GM19397 (cell line): ENCODE results near the gene AP3M1.
"Not testable (repeated sequence)": the region's sequence is repeated elsewhere in the genome, so short reads cannot be mapped to it uniquely, and the experiment has no call there.

ENCODE experiments used
- ATAC-seq: cut with Tn5 transposase; IDR thresholded peaks from one replicate; pipeline ENCODE4 v1.9.1; 2021; ENCODE audit warnings: mild to moderate bottlenecking, moderate library complexity; ENCODE audit not compliant: unreplicated experiment

AP3M1 gene

GRCh38 chr10:74163319-74164068, 12.9 kb upstream of the AP3M1 start:
- ATAC-seq = no peak

GRCh38 chr10:74160013-74160412, 9.4 kb upstream of the AP3M1 start:
- ATAC-seq = no peak

GRCh38 chr10:74156919-74157289, 6.3 kb upstream of the AP3M1 start:
- ATAC-seq = no peak

- no peak for ATAC-seq
These were observed 3.0 kb upstream of the AP3M1 start for GRCh38 chr10:74153676-74154075.

GRCh38 chr10:74153123-74153522, 2.5 kb upstream of the AP3M1 start:
- ATAC-seq = no peak

GRCh38 chr10:74151879-74152722, 1.5 kb upstream of the AP3M1 start:
- ATAC-seq = no peak

GRCh38 chr10:74150990-74151878, 606 bp upstream of the AP3M1 start, which contains the start of gene ADK:
Gene ADK (plus strand): TSS chr10:74151221. CDS start chr10:74151279, 58 bp downstream.
- ATAC-seq = peak; percentile 82

- ATAC-seq = not testable (repeated sequence)
These were observed 3.6 kb downstream of the AP3M1 start for GRCh38 chr10:74146980-74147379.

GRCh38 chr10:74145133-74145532, 5.5 kb downstream of the AP3M1 start:
- no peak for ATAC-seq

- no peak for ATAC-seq
These were observed 10.1 kb downstream of the AP3M1 start for GRCh38 chr10:74140553-74140952.

- no peak for ATAC-seq
These were observed 10.6 kb downstream of the AP3M1 start for GRCh38 chr10:74139981-74140380.

- not testable (repeated sequence) for ATAC-seq
These were observed 12.0 kb downstream of the AP3M1 start for GRCh38 chr10:74138596-74138995.

GRCh38 chr10:74137992-74138391, 12.6 kb downstream of the AP3M1 start:
- no peak for ATAC-seq

GRCh38 chr10:74135452-74135851, 15.2 kb downstream of the AP3M1 start:
- no peak for ATAC-seq

GRCh38 chr10:74133923-74134820, 16.5 kb downstream of the AP3M1 start:
- ATAC-seq = no peak

GRCh38 chr10:74123081-74123480, 27.5 kb downstream of the AP3M1 start:
- no peak for ATAC-seq

GRCh38 chr10:74122060-74122459, 28.6 kb downstream of the AP3M1 start:
- no peak for ATAC-seq

- no peak for ATAC-seq
These were observed 29.3 kb downstream of the AP3M1 start for GRCh38 chr10:74121368-74121767.

- no peak for ATAC-seq
These were observed 29.7 kb downstream of the AP3M1 start for GRCh38 chr10:74120911-74121310.

- no peak for ATAC-seq
These were observed 31.8 kb downstream of the AP3M1 start for GRCh38 chr10:74118804-74119203.
